ENCODE measurements around the gene NMT1.

The NMT1 gene

DNA sequence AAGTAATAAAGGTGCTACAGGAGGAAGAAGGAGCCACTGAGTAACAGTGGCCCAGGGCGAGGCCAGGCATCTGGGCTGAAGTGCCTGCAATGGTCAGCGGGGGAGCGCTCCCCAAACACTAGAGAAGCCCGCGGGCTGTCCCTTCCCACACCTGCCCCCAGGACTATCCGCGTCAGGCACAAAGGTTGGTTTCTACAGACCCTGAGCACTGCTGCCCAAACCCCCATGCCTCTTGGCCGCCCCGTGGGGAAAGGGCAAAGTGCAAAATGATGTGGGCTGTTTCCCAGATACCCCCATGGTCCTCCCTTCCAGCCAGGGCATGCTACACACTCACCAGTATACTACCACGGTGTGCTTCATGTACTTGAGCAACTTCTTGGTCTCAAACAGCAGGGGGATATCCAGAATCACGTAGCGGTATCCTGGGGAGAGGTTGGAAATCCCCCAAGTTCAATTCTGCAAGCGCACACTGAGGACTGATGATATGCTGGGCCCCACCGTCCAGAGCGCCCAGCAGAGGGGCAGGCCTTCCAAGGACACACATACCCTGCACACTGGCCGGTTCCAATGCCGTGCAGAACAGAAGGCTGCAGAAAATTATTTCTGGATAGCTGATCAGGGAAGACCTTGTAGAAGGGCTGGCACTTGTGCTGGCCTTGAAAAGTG lies 31.2 kb upstream of the NMT1 start:
- no peak overlapping the region for H3K4me3 ChIP-seq (ENCODE audit: low read depth, low read length)
- TF ChIP-seq CTCF (IDR thresholded peaks at IDR 0.05; ENCODE audit: borderline replicate concordance, insufficient read depth, low read depth, low read length) = no peak

DNA sequence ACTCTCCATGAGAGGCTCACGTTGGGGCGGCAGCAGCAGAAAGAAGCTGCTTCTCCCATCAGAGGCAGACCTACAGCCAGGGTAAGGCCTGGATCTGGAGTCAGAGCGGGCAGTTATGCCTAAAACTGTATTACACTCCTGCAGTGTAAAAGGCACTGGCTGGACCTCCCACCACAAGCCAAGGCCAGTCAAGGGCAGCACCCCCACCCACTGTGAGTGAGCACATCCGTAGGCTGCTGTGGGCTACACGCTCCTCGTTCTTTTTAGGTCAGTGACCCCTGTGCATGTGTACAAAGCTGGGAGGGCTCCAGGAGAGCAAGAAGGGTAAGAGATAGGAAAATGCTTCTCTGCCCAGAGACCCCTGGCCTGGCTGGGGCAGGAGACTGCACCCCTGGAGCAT lies 30.4 kb upstream of the NMT1 start:
- TF ChIP-seq CTCF (IDR thresholded peaks at IDR 0.05; ENCODE audit: borderline replicate concordance, insufficient read depth, low read depth, low read length) = no peak
- no peak overlapping the region for H3K4me3 ChIP-seq (ENCODE audit: low read depth, low read length)

DNA sequence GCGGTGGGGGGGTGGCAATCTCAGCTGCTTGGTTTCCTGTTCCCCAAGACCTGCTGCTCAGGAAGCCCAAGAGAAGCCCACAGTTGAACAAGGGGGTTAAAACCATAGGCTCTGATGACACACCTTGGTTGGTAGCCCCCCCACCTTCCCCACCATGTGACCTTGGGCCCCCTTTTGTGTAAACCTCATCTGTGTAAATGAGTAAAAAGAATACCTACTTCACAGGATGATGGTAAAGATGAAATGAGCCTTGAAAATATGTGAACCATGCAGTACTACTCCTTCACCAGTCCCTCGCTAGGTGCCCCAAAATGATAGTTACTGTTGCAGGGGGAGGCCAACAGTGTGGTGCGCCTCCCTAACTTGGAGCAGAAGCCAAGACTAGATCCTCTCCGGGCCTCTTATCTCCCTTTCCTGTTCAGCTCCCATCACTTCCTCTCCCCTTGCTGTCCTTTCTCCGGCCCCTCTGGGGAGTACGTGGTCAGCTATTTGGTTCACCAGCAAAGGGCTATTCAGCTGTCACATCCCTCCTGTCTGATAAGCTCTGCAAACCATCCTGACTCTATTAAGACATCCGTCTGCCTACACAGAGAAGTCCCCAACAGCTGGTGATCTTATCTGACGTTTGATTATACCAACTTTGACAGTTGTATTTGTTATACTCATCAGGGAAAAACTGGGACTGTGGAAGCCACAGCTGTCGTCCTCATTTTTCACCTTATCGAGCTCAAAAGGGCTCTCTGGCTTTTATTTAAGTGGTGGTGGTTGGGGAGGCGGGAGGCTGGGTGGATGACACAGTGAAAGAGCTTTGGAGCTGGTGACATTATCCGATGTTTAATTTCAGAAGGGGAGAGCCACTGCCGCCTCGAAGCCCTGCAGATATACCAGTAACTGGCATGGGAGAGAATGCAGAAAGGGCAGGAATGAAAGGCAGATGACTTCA lies 29.6 kb upstream of the NMT1 start:
- no peak for TF ChIP-seq CTCF (IDR thresholded peaks at IDR 0.05; ENCODE audit: borderline replicate concordance, insufficient read depth, low read depth, low read length)
- no peak overlapping the region for H3K4me3 ChIP-seq (ENCODE audit: low read depth, low read length)

DNA sequence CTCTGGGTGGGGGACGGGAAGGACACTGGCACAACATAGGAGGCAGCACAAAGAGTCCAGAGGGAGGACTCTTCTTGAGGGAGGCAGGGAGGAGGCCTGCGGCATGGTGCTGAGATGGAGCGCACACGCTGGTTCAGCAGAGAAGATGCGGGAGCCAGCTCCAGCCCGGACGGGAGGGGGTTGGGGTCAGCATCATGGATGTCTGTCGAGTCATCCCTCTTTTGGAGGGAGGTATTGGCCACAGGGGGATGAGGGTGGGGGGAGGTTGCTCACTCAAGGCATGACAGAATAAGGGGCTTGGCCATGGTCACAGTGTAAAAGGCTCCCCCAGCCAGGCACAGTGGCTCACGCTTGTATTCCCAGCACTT lies 29.0 kb upstream of the NMT1 start:
- TF ChIP-seq CTCF (IDR thresholded peaks at IDR 0.05; ENCODE audit: borderline replicate concordance, insufficient read depth, low read depth, low read length) = no peak

DNA sequence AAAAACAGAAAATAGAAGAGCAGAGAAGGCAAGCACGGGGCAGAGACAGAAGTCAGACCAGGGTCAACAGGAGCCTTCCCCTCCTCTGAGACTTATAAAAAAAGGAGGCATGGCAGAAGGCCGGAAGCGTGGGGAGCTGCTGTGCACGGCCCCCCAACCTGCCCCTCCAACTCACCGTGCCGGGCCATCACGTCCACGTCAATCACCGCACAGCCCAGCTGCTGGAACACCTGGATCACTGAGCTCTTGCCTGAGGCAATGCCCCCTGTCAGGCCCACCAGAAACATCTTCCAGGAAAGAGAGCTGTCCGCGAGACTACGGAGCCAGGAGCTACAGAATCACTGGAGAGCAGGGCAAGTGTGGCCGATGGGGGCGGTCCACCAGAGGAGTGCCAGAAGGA lies 26.5 kb upstream of the NMT1 start:
- no peak overlapping the region for H3K4me3 ChIP-seq (ENCODE audit: low read depth, low read length)
- TF ChIP-seq CTCF (IDR thresholded peaks at IDR 0.05; ENCODE audit: borderline replicate concordance, insufficient read depth, low read depth, low read length) = no peak

More for the DNA sequence above, 29.0 kb upstream of the NMT1 start:
- H3K4me3 ChIP-seq (ENCODE audit: low read depth, low read length) = no peak overlapping the region

- TF ChIP-seq CTCF (IDR thresholded peaks at IDR 0.05; ENCODE audit: borderline replicate concordance, insufficient read depth, low read depth, low read length) = no peak
- H3K4me3 ChIP-seq (ENCODE audit: low read depth, low read length) = no peak overlapping the region
Measured at GRCh38 chr17:45035848-45036247, 25.3 kb upstream of the NMT1 start.

DNA sequence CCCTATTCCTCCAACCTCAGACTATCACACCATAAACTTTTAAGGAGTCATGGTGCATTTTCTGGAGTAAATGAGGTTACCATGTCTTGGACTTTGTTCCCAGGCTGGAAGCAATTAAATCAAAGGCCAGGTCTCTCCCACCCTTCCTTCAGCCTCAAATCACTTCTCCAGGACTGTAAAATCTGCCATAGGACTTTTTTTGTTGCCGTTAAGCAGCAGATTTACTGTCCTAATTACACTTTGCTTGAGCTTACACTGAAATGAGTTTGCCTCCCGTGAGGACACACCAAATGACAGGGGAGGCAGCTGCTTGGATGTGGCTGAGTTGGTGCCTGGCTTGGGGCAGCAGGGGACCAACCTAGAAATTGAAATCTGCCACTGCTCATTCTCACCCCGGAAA lies 24.4 kb upstream of the NMT1 start:
- TF ChIP-seq CTCF (IDR thresholded peaks at IDR 0.05; ENCODE audit: borderline replicate concordance, insufficient read depth, low read depth, low read length) = no peak
- H3K4me3 ChIP-seq (ENCODE audit: low read depth, low read length) = no peak overlapping the region
